HEK293 (cell line): ENCODE data around the gene RNF223.

Experiments
- CTCF ChIA-PET: fragments of 350-600 bp; formaldehyde crosslinking; extraction: SDS; loops from one replicate; lab custom pipeline; 2021; ENCODE audit warnings: antibody characterized with exemption; lab: Yijun Ruan, JAX
- POLR2A ChIA-PET: fragments of 300-600 bp; formaldehyde crosslinking; extraction: SDS; loops from one replicate; lab custom pipeline; 2020; ENCODE audit warnings: antibody characterized with exemption, inconsistent platforms; lab: Yijun Ruan, JAX
- H3K27ac ChIP-seq: fragments of 200-500 bp; sonication (Bioruptor generic); 2 replicates; pipeline ENCODE4 v1.5.1; 2014; ENCODE audit warnings: low read depth, low read length, control low read depth, inconsistent platforms; ENCODE audit errors: extremely low read depth
- H3K36me3 ChIP-seq, 2 experiments: fragments of 200-500 bp in 1 of 2; sonication (Bioruptor generic) in 1 of 2; 1 replicate in 1 of 2; 2 replicates in 1 of 2; pipeline ENCODE4 v1.5.1; 2014 to 2017; ENCODE audit warnings: inconsistent platforms in 2 of 2, low read length in 2 of 2; ENCODE audit not compliant: control insufficient read depth in 2 of 2, insufficient read depth in 1 of 2
- H3K4me1 ChIP-seq: fragments of 200-500 bp; sonication (Bioruptor generic); 2 replicates; pipeline ENCODE4 v1.5.1; 2014; ENCODE audit warnings: mild to moderate bottlenecking, low read length, inconsistent platforms; ENCODE audit not compliant: control insufficient read depth, insufficient read depth
- H3K4me3 ChIP-seq: 2 replicates; pipeline ENCODE4 v1.5.1; 2011; ENCODE audit warnings: low read depth, mild to moderate bottlenecking, control low read depth, low read length, moderate library complexity
- H3K9me3 ChIP-seq: fragments of 200-500 bp; sonication (Bioruptor generic); 2 replicates; pipeline ENCODE4 v1.5.1; 2014; ENCODE audit warnings: low read depth, low read length, inconsistent platforms; ENCODE audit not compliant: control insufficient read depth, insufficient read depth
- BCL11B ChIP-seq: fragments of 450-650 bp; formaldehyde crosslinking; IDR thresholded peaks from 2 replicates; pipeline ENCODE4 v1.5.1; 2016; ENCODE audit warnings: low read depth, missing biosample characterization, missing genetic modification characterization
- BCL6B ChIP-seq: fragments of 450-650 bp; formaldehyde crosslinking; IDR thresholded peaks from 2 replicates; pipeline ENCODE4 v1.5.1; 2017; ENCODE audit warnings: missing biosample characterization, missing genetic modification characterization
- GLIS2 ChIP-seq: fragments of 450-650 bp; formaldehyde crosslinking; IDR thresholded peaks from 2 replicates; pipeline ENCODE4 v1.5.1; 2016; ENCODE audit warnings: missing biosample characterization, missing genetic modification characterization
- KLF7 ChIP-seq: fragments of 450-650 bp; formaldehyde crosslinking; IDR thresholded peaks from 2 replicates; pipeline ENCODE4 v1.5.1; 2016; ENCODE audit warnings: missing biosample characterization, missing genetic modification characterization, borderline replicate concordance
- KLF8 ChIP-seq: fragments of 450-650 bp; formaldehyde crosslinking; IDR thresholded peaks from 2 replicates; pipeline ENCODE4 v1.5.1; 2016; ENCODE audit warnings: missing biosample characterization, missing genetic modification characterization
- PRDM1 ChIP-seq: fragments of 450-650 bp; formaldehyde crosslinking; IDR thresholded peaks from 2 replicates; pipeline ENCODE4; 2016; ENCODE audit warnings: missing biosample characterization, missing genetic modification characterization
- SCRT2 ChIP-seq: fragments of 450-650 bp; formaldehyde crosslinking; IDR thresholded peaks from 2 replicates; pipeline ENCODE4 v1.5.1; 2016; ENCODE audit warnings: missing biosample characterization, missing genetic modification characterization
- ZNF121 ChIP-seq: fragments of 450-650 bp; formaldehyde crosslinking; IDR thresholded peaks from 2 replicates; pipeline ENCODE4 v1.5.1; 2016; ENCODE audit warnings: missing biosample characterization, missing genetic modification characterization
- ZNF174 ChIP-seq: fragments of 450-650 bp; formaldehyde crosslinking; IDR thresholded peaks from 2 replicates; pipeline ENCODE4 v1.5.0; 2017; ENCODE audit warnings: missing biosample characterization, mild to moderate bottlenecking, missing genetic modification characterization
- ZNF18 ChIP-seq: fragments of 450-650 bp; formaldehyde crosslinking; IDR thresholded peaks from 2 replicates; pipeline ENCODE4 v1.5.1; 2016; ENCODE audit warnings: missing biosample characterization, missing genetic modification characterization
- ZNF19 ChIP-seq: fragments of 450-650 bp; formaldehyde crosslinking; IDR thresholded peaks from 2 replicates; pipeline ENCODE4; 2016; ENCODE audit warnings: missing biosample characterization, missing genetic modification characterization, low read depth
- ZNF214 ChIP-seq: fragments of 450-650 bp; formaldehyde crosslinking; IDR thresholded peaks from 2 replicates; pipeline ENCODE4 v1.5.1; 2017; ENCODE audit warnings: missing biosample characterization, mild to moderate bottlenecking, missing genetic modification characterization, borderline replicate concordance
- ZNF24 ChIP-seq: fragments of 450-650 bp; formaldehyde crosslinking; IDR thresholded peaks from 2 replicates; pipeline ENCODE4 v1.5.1; 2016; ENCODE audit warnings: missing biosample characterization, missing genetic modification characterization
- ZNF341 ChIP-seq: fragments of 450-650 bp; formaldehyde crosslinking; IDR thresholded peaks from 2 replicates; pipeline ENCODE4; 2016; ENCODE audit warnings: low read depth, missing biosample characterization, missing genetic modification characterization
- ZNF394 ChIP-seq: fragments of 450-650 bp; formaldehyde crosslinking; IDR thresholded peaks from 2 replicates; pipeline ENCODE4 v1.5.1; 2016; ENCODE audit warnings: missing biosample characterization, missing genetic modification characterization, mild to moderate bottlenecking, moderate library complexity, borderline replicate concordance
- ZNF416 ChIP-seq: fragments of 450-650 bp; formaldehyde crosslinking; IDR thresholded peaks from 2 replicates; pipeline ENCODE4 v1.5.1; 2016; ENCODE audit warnings: missing biosample characterization, missing genetic modification characterization
- ZNF529 ChIP-seq: fragments of 450-650 bp; formaldehyde crosslinking; IDR thresholded peaks from 2 replicates; pipeline ENCODE4 v1.5.1; 2017; ENCODE audit warnings: missing genetic modification characterization, missing biosample characterization; ENCODE audit not compliant: insufficient replicate concordance
- ZNF585B ChIP-seq: fragments of 450-650 bp; formaldehyde crosslinking; IDR thresholded peaks from 2 replicates; pipeline ENCODE4 v1.5.1; 2016; ENCODE audit warnings: missing biosample characterization, missing genetic modification characterization
- ZNF624 ChIP-seq: fragments of 450-650 bp; formaldehyde crosslinking; IDR thresholded peaks from 2 replicates; pipeline ENCODE4 v1.5.1; 2017; ENCODE audit warnings: missing biosample characterization, missing genetic modification characterization
- ZNF654 ChIP-seq: fragments of 450-650 bp; formaldehyde crosslinking; IDR thresholded peaks from 2 replicates; pipeline ENCODE4 v1.5.1; 2016; ENCODE audit warnings: low read depth, missing biosample characterization, missing genetic modification characterization
- ZNF747 ChIP-seq: fragments of 450-650 bp; formaldehyde crosslinking; IDR thresholded peaks from 2 replicates; pipeline ENCODE4 v1.5.1; 2016; ENCODE audit warnings: missing biosample characterization, missing genetic modification characterization
- ZSCAN23 ChIP-seq: fragments of 450-650 bp; formaldehyde crosslinking; IDR thresholded peaks from 2 replicates; pipeline ENCODE4 v1.5.1; 2016; ENCODE audit warnings: missing biosample characterization, missing genetic modification characterization
- ZSCAN4 ChIP-seq: fragments of 450-650 bp; formaldehyde crosslinking; IDR thresholded peaks from 2 replicates; pipeline ENCODE4 v1.5.1; 2017; ENCODE audit warnings: missing biosample characterization, missing genetic modification characterization
- TF ChIP-seq, protein P1 (sequence below): fragments of 450-650 bp; formaldehyde crosslinking; IDR thresholded peaks from 2 replicates; pipeline ENCODE4 v1.5.1; 2016; ENCODE audit warnings: missing biosample characterization, missing genetic modification characterization
- TF ChIP-seq, protein P2 (sequence below): fragments of 450-650 bp; formaldehyde crosslinking; optimal IDR thresholded peaks from 2 replicates; pipeline ENCODE3; 2016; ENCODE audit warnings: missing biosample characterization, mild to moderate bottlenecking, missing genetic modification characterization

RNF223 gene

DNA sequence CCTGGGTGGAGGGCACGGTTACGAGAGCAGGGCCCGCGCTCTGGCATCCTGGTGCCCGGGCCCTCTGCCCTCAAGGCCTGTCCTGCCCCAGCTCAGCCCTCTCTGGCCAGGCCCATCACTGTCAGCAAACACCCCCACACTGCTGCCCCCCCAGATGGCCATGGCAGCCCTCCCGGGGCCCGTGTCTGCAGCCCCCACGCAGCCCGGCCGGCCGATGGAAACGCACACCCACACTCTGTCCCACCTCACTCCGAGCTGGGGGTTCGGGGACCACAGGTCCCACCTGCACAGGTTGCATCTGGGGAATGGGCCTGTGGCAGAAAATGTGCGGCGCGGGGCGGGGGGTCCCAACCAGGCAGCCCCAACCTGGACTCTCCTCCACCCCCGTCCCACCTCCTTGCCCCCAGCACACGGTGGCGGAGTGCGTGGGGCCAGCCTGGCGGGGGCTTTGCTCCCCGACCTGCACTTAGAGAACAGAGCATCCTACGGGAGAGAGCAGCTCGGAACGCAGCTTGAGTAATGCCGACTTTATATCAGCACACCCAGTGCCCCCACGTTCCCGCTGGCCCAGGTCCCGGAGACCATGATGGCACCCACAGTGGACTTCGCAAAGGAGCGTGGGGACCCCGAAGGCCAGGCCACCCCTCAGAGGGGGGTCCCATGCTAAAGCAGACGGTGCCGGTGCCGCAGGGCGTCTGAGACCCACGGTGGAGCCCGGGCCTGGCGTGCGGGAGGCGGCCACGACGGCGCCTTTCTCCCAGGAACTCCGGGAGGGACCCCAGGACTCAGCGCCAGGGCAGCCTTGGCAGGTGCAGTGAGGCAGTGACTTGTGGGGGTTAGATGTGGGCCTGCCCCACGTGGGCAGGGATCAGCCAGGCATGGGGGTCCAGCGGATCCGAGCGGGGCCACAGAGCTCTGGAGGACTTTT is 7.5 kb upstream of the RNF223 start (continued):
- TF ChIP-seq ZNF121 (no peak), ZNF585B (tag by site-specific recombination) (no peak), SCRT2 (no peak), ZNF19 (tag by site-specific recombination) (no peak), ZNF214 (tag by site-specific recombination) (no peak), ZSCAN4 (no peak), KLF7 (tag by site-specific recombination) (no peak), ZNF24 (tag by site-specific recombination) (no peak), ZNF747 (no peak), ZNF529 (no peak), BCL11B (tag by site-specific recombination) (0 out of 2 replicates have a peak, but pooled peaks have one; percentile 6), PRDM1 (tag by site-specific recombination) (no peak), GLIS2 (tag by site-specific recombination) (peak; percentile 47), KLF8 (no peak; the same call in 1 of the 2 replicates), ZNF416 (tag by site-specific recombination) (no peak), ZNF394 (tag by site-specific recombination) (no peak), ZSCAN23 (tag by site-specific recombination) (no peak), ZNF624 (no peak), ZNF174 (tag by site-specific recombination) (no peak)
- TF ChIP-seq, protein P1, sequence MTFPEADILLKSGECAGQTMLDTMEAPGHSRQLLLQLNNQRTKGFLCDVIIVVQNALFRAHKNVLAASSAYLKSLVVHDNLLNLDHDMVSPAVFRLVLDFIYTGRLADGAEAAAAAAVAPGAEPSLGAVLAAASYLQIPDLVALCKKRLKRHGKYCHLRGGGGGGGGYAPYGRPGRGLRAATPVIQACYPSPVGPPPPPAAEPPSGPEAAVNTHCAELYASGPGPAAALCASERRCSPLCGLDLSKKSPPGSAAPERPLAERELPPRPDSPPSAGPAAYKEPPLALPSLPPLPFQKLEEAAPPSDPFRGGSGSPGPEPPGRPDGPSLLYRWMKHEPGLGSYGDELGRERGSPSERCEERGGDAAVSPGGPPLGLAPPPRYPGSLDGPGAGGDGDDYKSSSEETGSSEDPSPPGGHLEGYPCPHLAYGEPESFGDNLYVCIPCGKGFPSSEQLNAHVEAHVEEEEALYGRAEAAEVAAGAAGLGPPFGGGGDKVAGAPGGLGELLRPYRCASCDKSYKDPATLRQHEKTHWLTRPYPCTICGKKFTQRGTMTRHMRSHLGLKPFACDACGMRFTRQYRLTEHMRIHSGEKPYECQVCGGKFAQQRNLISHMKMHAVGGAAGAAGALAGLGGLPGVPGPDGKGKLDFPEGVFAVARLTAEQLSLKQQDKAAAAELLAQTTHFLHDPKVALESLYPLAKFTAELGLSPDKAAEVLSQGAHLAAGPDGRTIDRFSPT (tag by site-specific recombination), result peak; percentile 63; the same call in 1 of the 2 replicates
- TF ChIP-seq, protein P2, sequence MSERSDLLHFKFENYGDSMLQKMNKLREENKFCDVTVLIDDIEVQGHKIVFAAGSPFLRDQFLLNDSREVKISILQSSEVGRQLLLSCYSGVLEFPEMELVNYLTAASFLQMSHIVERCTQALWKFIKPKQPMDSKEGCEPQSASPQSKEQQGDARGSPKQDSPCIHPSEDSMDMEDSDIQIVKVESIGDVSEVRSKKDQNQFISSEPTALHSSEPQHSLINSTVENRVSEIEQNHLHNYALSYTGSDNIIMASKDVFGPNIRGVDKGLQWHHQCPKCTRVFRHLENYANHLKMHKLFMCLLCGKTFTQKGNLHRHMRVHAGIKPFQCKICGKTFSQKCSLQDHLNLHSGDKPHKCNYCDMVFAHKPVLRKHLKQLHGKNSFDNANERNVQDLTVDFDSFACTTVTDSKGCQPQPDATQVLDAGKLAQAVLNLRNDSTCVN (tag by site-specific recombination), result no peak
- TF ChIP-seq, all 188 proteins: peak for 5

- CTCF ChIA-PET, result interaction anchor here (0.5 kb wide), 1 partner anchor 96 kb away, joined by 4 read pairs; no protein-coding TSS in a partner anchor
- H3K4me1 ChIP-seq, result peaks cover 3% of the 10 kb centered on the region; the same call in 1 of the 2 replicates
- H3K4me3 ChIP-seq, result no peak overlapping the region
- TF ChIP-seq ZNF654 (tag by site-specific recombination) (no peak), ZNF18 (tag by site-specific recombination) (no peak), BCL6B (tag by site-specific recombination) (no peak), KLF8 (peak; percentile 19; the same call in 1 of the 2 replicates), BCL11B (tag by site-specific recombination) (0 out of 2 replicates have a peak, but pooled peaks have one; percentile 15), ZNF341 (tag by site-specific recombination) (no peak), ZNF747 (no peak)
- H3K36me3 ChIP-seq, result no peaks in the 10 kb centered on the region
- no peaks in the 10 kb centered on the region for H3K9me3 ChIP-seq
- H3K27ac ChIP-seq, result no peak overlapping the region
- POLR2A ChIA-PET, result no interaction called here
Measured at GRCh38 chr1:1080951-1081310, 6.8 kb upstream of the RNF223 start.
